Skeletal muscle satellite cell (primary cell): ENCODE results near the gene CSTB.

Experiments used
- H3K27me3 ChIP-seq: 2 replicates; pipeline ENCODE4 v1.7.0; 2013; ENCODE audit warnings: low read length; ENCODE audit not compliant: control insufficient read depth, insufficient read depth
- H3K36me3 ChIP-seq: 2 replicates; pipeline ENCODE4 v1.7.0; 2013; ENCODE audit warnings: mild to moderate bottlenecking, control low read depth, low read length; ENCODE audit not compliant: insufficient read depth
- H3K4me1 ChIP-seq: 2 replicates; pipeline ENCODE4 v1.7.0; 2013; ENCODE audit warnings: low read length; ENCODE audit not compliant: control insufficient read depth, insufficient read depth
- H3K4me2 ChIP-seq: 2 replicates; pipeline ENCODE4 v1.7.0; 2013; ENCODE audit warnings: mild to moderate bottlenecking, low read length
- H3K4me3 ChIP-seq: 2 replicates; pipeline ENCODE4 v1.7.0; 2013; ENCODE audit warnings: low read length
- H3K9ac ChIP-seq: 2 replicates; pipeline ENCODE4 v1.7.0; 2013; ENCODE audit warnings: mild to moderate bottlenecking, low read depth, low read length, moderate library complexity
- H3K9me3 ChIP-seq: replicated peaks from 2 replicates; pipeline ENCODE4 v1.7.0; 2013; ENCODE audit warnings: mild to moderate bottlenecking, control low read depth, low read length

Gene CSTB

GRCh38 chr21:43736224-43736883 lies 39.8 kb downstream of the CSTB start:
- Histone ChIP-seq H3K4me1 (peaks cover 39% of the 10 kb centered on the region), H3K4me2 (no peak overlapping the region), H3K4me3 (no peak overlapping the region), H3K36me3 (peaks cover 23% of the 10 kb centered on the region), H3K27me3 (no peaks in the 10 kb centered on the region), H3K9ac (no peak overlapping the region), H3K9me3 (no peaks in the 10 kb centered on the region)

- Histone ChIP-seq H3K4me1 (peaks cover 41% of the 10 kb centered on the region), H3K4me2 (peak overlapping the region; percentile 5), H3K27me3 (no peaks in the 10 kb centered on the region), H3K4me3 (no peak overlapping the region), H3K36me3 (peaks cover 23% of the 10 kb centered on the region), H3K9me3 (no peaks in the 10 kb centered on the region), H3K9ac (no peak overlapping the region)
Measured at GRCh38 chr21:43735236-43736091, 40.6 kb downstream of the CSTB start.

GRCh38 chr21:43734928-43735229 lies 41.2 kb downstream of the CSTB start:
- H3K36me3 ChIP-seq = peaks cover 23% of the 10 kb centered on the region
- H3K27me3 ChIP-seq = no peaks in the 10 kb centered on the region
- peak overlapping the region; percentile 5 for H3K4me2 ChIP-seq
- no peak overlapping the region for H3K4me3 ChIP-seq
- H3K9me3 ChIP-seq = no peaks in the 10 kb centered on the region
- H3K4me1 ChIP-seq = peaks cover 41% of the 10 kb centered on the region
- no peak overlapping the region for H3K9ac ChIP-seq

GRCh38 chr21:43734131-43734927 lies 41.8 kb downstream of the CSTB start:
- Histone ChIP-seq H3K27me3 (no peaks in the 10 kb centered on the region), H3K4me2 (peak overlapping the region; percentile 73), H3K4me1 (peaks cover 43% of the 10 kb centered on the region), H3K9me3 (no peaks in the 10 kb centered on the region), H3K4me3 (no peak overlapping the region), H3K36me3 (peaks cover 23% of the 10 kb centered on the region), H3K9ac (no peak overlapping the region)

- Histone ChIP-seq H3K36me3 (peaks cover 23% of the 10 kb centered on the region), H3K4me1 (peaks cover 50% of the 10 kb centered on the region)
Measured at GRCh38 chr21:43733529-43734071, 42.5 kb downstream of the CSTB start.

GRCh38 chr21:43733060-43733459 lies 43.0 kb downstream of the CSTB start:
- peak overlapping the region; percentile 73 for H3K4me2 ChIP-seq
- peaks cover 54% of the 10 kb centered on the region for H3K4me1 ChIP-seq
- peak overlapping the region; percentile 41 for H3K4me3 ChIP-seq
- H3K9me3 ChIP-seq = no peaks in the 10 kb centered on the region
- peak overlapping the region; percentile 12 for H3K9ac ChIP-seq
- H3K36me3 ChIP-seq = peaks cover 20% of the 10 kb centered on the region
- H3K27me3 ChIP-seq = no peaks in the 10 kb centered on the region

More at GRCh38 chr21:43733529-43734071, 42.5 kb downstream of the CSTB start:
- Histone ChIP-seq H3K27me3 (no peaks in the 10 kb centered on the region), H3K4me2 (peak overlapping the region; percentile 73), H3K9me3 (no peaks in the 10 kb centered on the region), H3K9ac (peak overlapping the region; percentile 12), H3K4me3 (peak overlapping the region; percentile 41)

GRCh38 chr21:43731891-43732711 lies 44.0 kb downstream of the CSTB start:
- no peaks in the 10 kb centered on the region for H3K27me3 ChIP-seq
- H3K36me3 ChIP-seq = peaks cover 15% of the 10 kb centered on the region
- peaks cover 64% of the 10 kb centered on the region for H3K4me1 ChIP-seq
- H3K4me2 ChIP-seq = peak overlapping the region; percentile 70
- H3K9ac ChIP-seq = peak overlapping the region; percentile 15
- H3K4me3 ChIP-seq = peak overlapping the region; percentile 29
- H3K9me3 ChIP-seq = no peaks in the 10 kb centered on the region

- Histone ChIP-seq H3K9me3 (no peaks in the 10 kb centered on the region), H3K9ac (peak overlapping the region; percentile 15), H3K36me3 (peaks cover 9% of the 10 kb centered on the region), H3K27me3 (no peaks in the 10 kb centered on the region), H3K4me1 (peaks cover 70% of the 10 kb centered on the region), H3K4me3 (no peak overlapping the region), H3K4me2 (peak overlapping the region; percentile 70)
Measured at GRCh38 chr21:43731476-43731875, 44.6 kb downstream of the CSTB start.

GRCh38 chr21:43728467-43729390 lies 47.4 kb downstream of the CSTB start:
- Histone ChIP-seq H3K36me3 (peaks cover 7% of the 10 kb centered on the region), H3K4me1 (peaks cover 64% of the 10 kb centered on the region), H3K4me3 (peak overlapping the region; percentile 58), H3K9me3 (no peaks in the 10 kb centered on the region), H3K9ac (peak overlapping the region; percentile 57), H3K4me2 (peak overlapping the region; percentile 79), H3K27me3 (no peaks in the 10 kb centered on the region)

- Histone ChIP-seq H3K9ac (peak overlapping the region; percentile 57), H3K4me1 (peaks cover 57% of the 10 kb centered on the region)
Measured at GRCh38 chr21:43728154-43728466, 48.0 kb downstream of the CSTB start.

More at GRCh38 chr21:43728154-43728466, 48.0 kb downstream of the CSTB start:
- Histone ChIP-seq H3K9me3 (no peaks in the 10 kb centered on the region), H3K36me3 (peaks cover 11% of the 10 kb centered on the region), H3K27me3 (no peaks in the 10 kb centered on the region), H3K4me3 (peak overlapping the region; percentile 53), H3K4me2 (peak overlapping the region; percentile 79)
